MM.1S (cell line): ENCODE measurements around the gene COX20.

Source experiments
- DNase-seq: peaks from one replicate; pipeline ENCODE4 v3.0.0-alpha.2; 2015
- H2AFZ ChIP-seq: fragments of 300-600 bp; sonication (generic); 2 replicates; pipeline ENCODE4 v1.6.0; 2016; ENCODE audit warnings: antibody characterized with exemption, low read length
- H3F3A ChIP-seq: fragments of 300-600 bp; sonication (generic); 2 replicates; pipeline ENCODE4 v1.6.1; 2016; ENCODE audit warnings: mild to moderate bottlenecking, antibody characterized with exemption, low read length, moderate library complexity, mixed read lengths; ENCODE audit not compliant: insufficient read depth
- H3K27ac ChIP-seq: fragments of 300-600 bp; sonication (generic); 2 replicates; pipeline ENCODE4 v1.5.1; 2016; ENCODE audit warnings: mild to moderate bottlenecking, low read length
- H3K27me3 ChIP-seq: fragments of 300-600 bp; sonication (generic); replicated peaks from 2 replicates; pipeline ENCODE4 v1.6.0; 2016; ENCODE audit warnings: low read length; ENCODE audit not compliant: insufficient read depth
- H3K36me3 ChIP-seq: fragments of 300-600 bp; sonication (generic); replicated peaks from 2 replicates; pipeline ENCODE4 v1.6.1; 2016; ENCODE audit warnings: mild to moderate bottlenecking, low read length, mixed read lengths; ENCODE audit not compliant: insufficient read depth
- H3K4me1 ChIP-seq: fragments of 300-600 bp; sonication (generic); 2 replicates; pipeline ENCODE4 v1.6.1; 2016; ENCODE audit warnings: low read length, mixed read lengths
- H3K4me2 ChIP-seq: fragments of 300-600 bp; sonication (generic); 2 replicates; pipeline ENCODE4 v1.6.0; 2016; ENCODE audit warnings: low read depth, low read length
- H3K4me3 ChIP-seq: fragments of 300-600 bp; sonication (generic); 2 replicates; pipeline ENCODE4 v1.5.1; 2016; ENCODE audit warnings: low read length, mixed read lengths
- H3K79me2 ChIP-seq: fragments of 300-600 bp; sonication (generic); 2 replicates; pipeline ENCODE4 v1.6.1; 2016; ENCODE audit warnings: mixed run types, low read length, mixed read lengths
- H3K9ac ChIP-seq: fragments of 300-600 bp; sonication (generic); 2 replicates; pipeline ENCODE4 v1.6.1; 2016; ENCODE audit warnings: low read length, mixed read lengths
- H3K9me2 ChIP-seq: fragments of 300-600 bp; sonication (generic); replicated peaks from 2 replicates; pipeline ENCODE4 v1.6.1; 2016; ENCODE audit warnings: mild to moderate bottlenecking, low read length, mixed read lengths; ENCODE audit not compliant: insufficient read depth
- H3K9me3 ChIP-seq: fragments of 300-600 bp; sonication (generic); replicated peaks from 2 replicates; pipeline ENCODE4 v1.6.1; 2016; ENCODE audit warnings: mild to moderate bottlenecking, low read length, mixed read lengths; ENCODE audit not compliant: insufficient read depth
- H4K20me1 ChIP-seq: fragments of 300-600 bp; sonication (generic); 2 replicates; pipeline ENCODE4 v1.6.1; 2016; ENCODE audit warnings: mild to moderate bottlenecking, low read length, moderate library complexity, mixed read lengths; ENCODE audit not compliant: insufficient read depth
- CTCF ChIP-seq: fragments of 300-600 bp; sonication (generic); IDR thresholded peaks from 2 replicates; pipeline ENCODE4 v1.5.1; 2016; ENCODE audit warnings: antibody characterized with exemption, low read length, mixed read lengths
- EZH2 ChIP-seq: fragments of 300-600 bp; sonication (generic); optimal IDR thresholded peaks from 2 replicates; pipeline ENCODE3; 2017; ENCODE audit warnings: low read depth, mild to moderate bottlenecking, antibody characterized with exemption, low read length, mixed read lengths
- EZH2phosphoT487 ChIP-seq: fragments of 300-600 bp; sonication (generic); IDR thresholded peaks from 2 replicates; pipeline ENCODE4 v1.6.1; 2018; ENCODE audit warnings: antibody characterized with exemption, low read length

The COX20 gene

GRCh38 chr1:244789731-244790130 lies 45.7 kb upstream of the COX20 start:
- no peaks in the 10 kb centered on the region for H3K36me3 ChIP-seq
- no peaks in the 10 kb centered on the region for H3K27me3 ChIP-seq
- no peaks in the 10 kb centered on the region for H3K79me2 ChIP-seq
- no peaks in the 10 kb centered on the region for H3K9me2 ChIP-seq
- no peaks in the 10 kb centered on the region for H4K20me1 ChIP-seq
- H3F3A ChIP-seq, result no peaks in the 10 kb centered on the region
- no peak overlapping the region for H3K4me2 ChIP-seq
- H2AFZ ChIP-seq, result no peak overlapping the region
- H3K9ac ChIP-seq, result no peak overlapping the region
- TF ChIP-seq EZH2phosphoT487, result no peak
- no peak for TF ChIP-seq CTCF
- no peak for TF ChIP-seq EZH2
- H3K4me3 ChIP-seq, result no peak overlapping the region
- H3K9me3 ChIP-seq, result no peaks in the 10 kb centered on the region
- no peak overlapping the region for H3K27ac ChIP-seq
- DNase-seq, result no peak
- no peaks in the 10 kb centered on the region for H3K4me1 ChIP-seq

- H3K9ac ChIP-seq, result no peak overlapping the region
- DNase-seq, result no peak
These were observed 44.4 kb upstream of the COX20 start for GRCh38 chr1:244791061-244791460.

GRCh38 chr1:244792188-244792850 lies 43.1 kb upstream of the COX20 start:
- Histone ChIP-seq H4K20me1 (no peaks in the 10 kb centered on the region), H3K27ac (no peak overlapping the region), H3K4me1 (no peaks in the 10 kb centered on the region), H3K9me3 (no peaks in the 10 kb centered on the region), H3K9me2 (no peaks in the 10 kb centered on the region), H3K4me3 (no peak overlapping the region), H3K9ac (no peak overlapping the region), H3F3A (no peaks in the 10 kb centered on the region), H3K4me2 (no peak overlapping the region), H2AFZ (no peak overlapping the region), H3K27me3 (no peaks in the 10 kb centered on the region), H3K36me3 (no peaks in the 10 kb centered on the region), H3K79me2 (no peaks in the 10 kb centered on the region)
- DNase-seq, result no peak
- no peak for TF ChIP-seq EZH2phosphoT487
- TF ChIP-seq CTCF, result no peak
- TF ChIP-seq EZH2, result no peak

More at GRCh38 chr1:244791061-244791460, 44.4 kb upstream of the COX20 start:
- Histone ChIP-seq H3K4me1 (no peaks in the 10 kb centered on the region), H2AFZ (no peak overlapping the region), H3F3A (no peaks in the 10 kb centered on the region), H3K27me3 (no peaks in the 10 kb centered on the region), H3K4me2 (no peak overlapping the region), H3K9me3 (no peaks in the 10 kb centered on the region), H4K20me1 (no peaks in the 10 kb centered on the region), H3K79me2 (no peaks in the 10 kb centered on the region), H3K4me3 (no peak overlapping the region), H3K9me2 (no peaks in the 10 kb centered on the region), H3K36me3 (no peaks in the 10 kb centered on the region), H3K27ac (no peak overlapping the region)
- TF ChIP-seq EZH2phosphoT487, result no peak
- TF ChIP-seq CTCF, result no peak
- TF ChIP-seq EZH2, result no peak
